HL-60 (cell line): Measurements from ENCODE around the gene LRRC3.

Experiments
- DNase-seq, 2 experiments: peaks; one replicate each; pipeline ENCODE4 v3.0.0-alpha.2; 2010 to 2020; ENCODE audit warnings: low read depth in 1 of 2, low spot score in 1 of 2
- H3K27ac ChIP-seq: fragments of 250-450 bp; sonication (Bioruptor Pico); replicated peaks from 2 replicates; pipeline ENCODE4 v1.5.1; 2020; ENCODE audit warnings: mild to moderate bottlenecking, moderate library complexity
- H3K27me3 ChIP-seq: fragments of 250-450 bp; sonication (Bioruptor Pico); 2 replicates; pipeline ENCODE4 v1.5.1; 2021; ENCODE audit warnings: mild to moderate bottlenecking, moderate library complexity; ENCODE audit not compliant: insufficient read depth, poor library complexity, severe bottlenecking
- H3K4me3 ChIP-seq: replicated peaks from 2 replicates; pipeline ENCODE4 v1.5.1; 2011; ENCODE audit warnings: mild to moderate bottlenecking, control low read depth, low read length; ENCODE audit not compliant: insufficient read depth
- GABPA ChIP-seq: IDR thresholded peaks from 2 replicates; pipeline ENCODE4 v1.6.1; 2012; ENCODE audit warnings: low read depth
- POLR2AphosphoS5 ChIP-seq: IDR thresholded peaks from 2 replicates; pipeline ENCODE4 v1.6.1; 2012; ENCODE audit warnings: low read depth
- SPI1 ChIP-seq: IDR thresholded peaks from 2 replicates; pipeline ENCODE4 v1.6.1; 2012; ENCODE audit warnings: low read depth, mild to moderate bottlenecking, borderline replicate concordance
- TF ChIP-seq, protein P1 (sequence below): IDR thresholded peaks from one replicate; pipeline ENCODE4 v1.5.1; 2011; ENCODE audit warnings: low read length, control low read depth, inconsistent platforms; ENCODE audit not compliant: insufficient read depth
- TF ChIP-seq, protein P2 (sequence below): IDR thresholded peaks from 2 replicates; pipeline ENCODE4 v1.6.1; 2012; ENCODE audit warnings: low read depth; ENCODE audit not compliant: insufficient replicate concordance

The LRRC3 gene

GRCh38 chr21:44475266-44475845 is 20.0 kb downstream of the LRRC3 start:
- H3K4me3 ChIP-seq = no peak overlapping the region
- DNase-seq = no peak
- no peak for TF ChIP-seq SPI1
- TF ChIP-seq POLR2AphosphoS5 = no peak
- TF ChIP-seq, protein P1, sequence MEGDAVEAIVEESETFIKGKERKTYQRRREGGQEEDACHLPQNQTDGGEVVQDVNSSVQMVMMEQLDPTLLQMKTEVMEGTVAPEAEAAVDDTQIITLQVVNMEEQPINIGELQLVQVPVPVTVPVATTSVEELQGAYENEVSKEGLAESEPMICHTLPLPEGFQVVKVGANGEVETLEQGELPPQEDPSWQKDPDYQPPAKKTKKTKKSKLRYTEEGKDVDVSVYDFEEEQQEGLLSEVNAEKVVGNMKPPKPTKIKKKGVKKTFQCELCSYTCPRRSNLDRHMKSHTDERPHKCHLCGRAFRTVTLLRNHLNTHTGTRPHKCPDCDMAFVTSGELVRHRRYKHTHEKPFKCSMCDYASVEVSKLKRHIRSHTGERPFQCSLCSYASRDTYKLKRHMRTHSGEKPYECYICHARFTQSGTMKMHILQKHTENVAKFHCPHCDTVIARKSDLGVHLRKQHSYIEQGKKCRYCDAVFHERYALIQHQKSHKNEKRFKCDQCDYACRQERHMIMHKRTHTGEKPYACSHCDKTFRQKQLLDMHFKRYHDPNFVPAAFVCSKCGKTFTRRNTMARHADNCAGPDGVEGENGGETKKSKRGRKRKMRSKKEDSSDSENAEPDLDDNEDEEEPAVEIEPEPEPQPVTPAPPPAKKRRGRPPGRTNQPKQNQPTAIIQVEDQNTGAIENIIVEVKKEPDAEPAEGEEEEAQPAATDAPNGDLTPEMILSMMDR = no peak
- TF ChIP-seq GABPA = no peak
- TF ChIP-seq, protein P2, sequence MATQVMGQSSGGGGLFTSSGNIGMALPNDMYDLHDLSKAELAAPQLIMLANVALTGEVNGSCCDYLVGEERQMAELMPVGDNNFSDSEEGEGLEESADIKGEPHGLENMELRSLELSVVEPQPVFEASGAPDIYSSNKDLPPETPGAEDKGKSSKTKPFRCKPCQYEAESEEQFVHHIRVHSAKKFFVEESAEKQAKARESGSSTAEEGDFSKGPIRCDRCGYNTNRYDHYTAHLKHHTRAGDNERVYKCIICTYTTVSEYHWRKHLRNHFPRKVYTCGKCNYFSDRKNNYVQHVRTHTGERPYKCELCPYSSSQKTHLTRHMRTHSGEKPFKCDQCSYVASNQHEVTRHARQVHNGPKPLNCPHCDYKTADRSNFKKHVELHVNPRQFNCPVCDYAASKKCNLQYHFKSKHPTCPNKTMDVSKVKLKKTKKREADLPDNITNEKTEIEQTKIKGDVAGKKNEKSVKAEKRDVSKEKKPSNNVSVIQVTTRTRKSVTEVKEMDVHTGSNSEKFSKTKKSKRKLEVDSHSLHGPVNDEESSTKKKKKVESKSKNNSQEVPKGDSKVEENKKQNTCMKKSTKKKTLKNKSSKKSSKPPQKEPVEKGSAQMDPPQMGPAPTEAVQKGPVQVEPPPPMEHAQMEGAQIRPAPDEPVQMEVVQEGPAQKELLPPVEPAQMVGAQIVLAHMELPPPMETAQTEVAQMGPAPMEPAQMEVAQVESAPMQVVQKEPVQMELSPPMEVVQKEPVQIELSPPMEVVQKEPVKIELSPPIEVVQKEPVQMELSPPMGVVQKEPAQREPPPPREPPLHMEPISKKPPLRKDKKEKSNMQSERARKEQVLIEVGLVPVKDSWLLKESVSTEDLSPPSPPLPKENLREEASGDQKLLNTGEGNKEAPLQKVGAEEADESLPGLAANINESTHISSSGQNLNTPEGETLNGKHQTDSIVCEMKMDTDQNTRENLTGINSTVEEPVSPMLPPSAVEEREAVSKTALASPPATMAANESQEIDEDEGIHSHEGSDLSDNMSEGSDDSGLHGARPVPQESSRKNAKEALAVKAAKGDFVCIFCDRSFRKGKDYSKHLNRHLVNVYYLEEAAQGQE = no peak
- no peaks in the 10 kb centered on the region for H3K27me3 ChIP-seq
- H3K27ac ChIP-seq = no peak overlapping the region

DNA sequence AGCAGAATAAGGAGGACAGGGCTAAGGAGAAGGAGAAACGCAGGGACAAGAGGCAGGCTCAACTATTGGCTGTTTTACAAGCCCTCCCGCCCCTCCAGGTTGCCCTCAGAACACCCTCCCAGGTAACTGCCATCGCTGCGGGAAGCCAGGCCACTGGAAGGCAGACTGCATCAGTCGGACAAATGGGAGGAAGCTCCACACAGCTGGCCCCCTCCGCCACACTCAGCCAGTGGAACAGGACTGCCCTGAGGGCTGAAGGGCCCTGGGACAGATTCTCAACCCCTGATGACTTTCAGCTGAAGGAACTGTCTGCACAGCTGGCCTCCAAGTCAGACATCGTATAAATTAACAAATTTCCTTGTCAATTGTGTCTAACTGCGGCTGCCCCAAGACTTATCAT is 21.8 kb downstream of the LRRC3 start:
- no peak for TF ChIP-seq SPI1
- Histone ChIP-seq H3K4me3 (no peak overlapping the region), H3K27ac (no peak overlapping the region), H3K27me3 (no peaks in the 10 kb centered on the region)
- no peak for DNase-seq

DNA sequence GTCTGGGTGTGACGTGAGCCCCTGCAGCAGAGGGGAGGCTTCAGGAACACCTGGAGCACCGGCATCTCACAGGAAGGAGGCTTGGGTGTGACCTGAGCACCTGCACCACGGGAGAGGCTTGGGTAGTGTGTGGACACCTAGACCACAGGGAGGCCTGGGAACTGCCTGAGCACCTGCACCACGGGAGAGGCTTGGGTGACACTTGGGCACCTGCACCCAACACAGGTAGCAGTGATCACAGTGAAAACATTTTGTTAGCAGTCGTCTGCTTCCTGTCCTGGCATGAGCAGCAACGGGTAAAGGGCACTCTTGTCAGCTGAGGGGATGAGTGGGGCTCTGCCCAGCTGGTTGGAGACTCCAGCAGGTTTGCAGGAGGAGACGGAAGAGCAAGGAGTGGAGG is 22.4 kb downstream of the LRRC3 start:
- Histone ChIP-seq H3K4me3 (no peak overlapping the region), H3K27me3 (no peaks in the 10 kb centered on the region), H3K27ac (no peak overlapping the region)
- TF ChIP-seq, protein P2 = no peak
- TF ChIP-seq, protein P1 = no peak
- TF ChIP-seq SPI1 = no peak
- no peak for TF ChIP-seq GABPA
- no peak for TF ChIP-seq POLR2AphosphoS5
- DNase-seq = no peak

- Histone ChIP-seq H3K4me3 (no peak overlapping the region), H3K27me3 (no peaks in the 10 kb centered on the region), H3K27ac (no peak overlapping the region)
- DNase-seq = peak; percentile 20 to 70
- TF ChIP-seq, protein P1 = no peak
- peak; percentile 80 for TF ChIP-seq SPI1
- TF ChIP-seq, protein P2 = no peak
- TF ChIP-seq GABPA = no peak
- TF ChIP-seq POLR2AphosphoS5 = no peak
Measured at GRCh38 chr21:44478124-44478800, 23.0 kb downstream of the LRRC3 start.
